Pancreas (tissue), 10 donors: ENCODE measurements around the gene AOC1. TPM values are rescaled to one million over a fixed set of nuclear protein-coding genes. Genes with fewer than 3 reads are reported as not detected.

Experiments used
- ATAC-seq, 4 donors: fragments of 200-7000 bp; cut with Tn5 transposase; one replicate each; pipeline versions ENCODE4 v1.8.0 to v1.9.1; 2020; ENCODE audit warnings: mild to moderate bottlenecking in 4 of 4, moderate library complexity in 4 of 4
- DNase-seq, 6 donors: peaks; one replicate each; pipeline ENCODE4 v3.0.0-alpha.2; 2020
- FAIRE-seq: peaks from 2 replicates; lab custom pipeline; 2012; peaks lifted over from hg19 to GRCh38; lab: Jason Lieb, UNC
- H3K27ac ChIP-seq, 4 donors: fragments of 200-600 bp; sonication (generic); 1 replicate in 3 of 4; 2 replicates in 1 of 4; pipeline versions ENCODE4 v1.5.0 to v1.8.0; 2020
- H3K27me3 ChIP-seq, 4 donors: fragments of 200-600 bp; one replicate each; pipeline ENCODE4 v1.8.0; 2021
- H3K36me3 ChIP-seq, 3 donors: fragments of 200-600 bp; sonication (generic) in 1 of 3; one replicate each; pipeline versions ENCODE4 v1.5.0 to v1.8.0; 2020 to 2021
- H3K4me1 ChIP-seq, 3 donors: fragments of 200-600 bp; one replicate each; pipeline ENCODE4 v1.8.0; 2021
- H3K4me3 ChIP-seq, 4 donors: fragments of 200-600 bp; sonication (generic) in 2 of 4; one replicate each; pipeline versions ENCODE4 v1.5.0 to v1.8.0; 2020 to 2021
- H3K9me3 ChIP-seq, 4 donors: fragments of 200-600 bp; one replicate each; pipeline ENCODE4 v1.8.0; 2021
- WGBS, 2 donors: extraction: QIAGEN DNeasy Blood & Tissue Kit; methylation state at CpG; one replicate each; pipeline ENCODE4 v1.1.7; 2013; 5-methylcytosine and 5-hydroxymethylcytosine counted together
- intact Hi-C, 3 donors: fragments of 100-400 bp; cut with DNase I; formaldehyde crosslinking; loops; one replicate each; pipeline versions ENCODE4 v1.11.1 to v1.14.2; 2022
- polyA plus RNA-seq, 2 donors: library from polyadenylated mRNA; stranded (reverse); fragments of 200-250 nt; gene quantifications; one replicate each; pipeline ENCODE4 v1.2.3, GENCODE V29; 2013
- total RNA-seq, 6 donors: library from RNA; stranded (reverse); fragmentation: NEBNext Ultra II Directional in 4 of 6; extraction: Animal tissue kit (Norgen Biotek cat#: 25700) in 4 of 6; gene quantifications; one replicate each; pipeline versions ENCODE4 v1.2.1 to v1.2.4, GENCODE V29; 2021 to 2023
- TF ChIP-seq, protein P1 (sequence below), 4 donors: fragments of 200-600 bp; sonication (generic) in 3 of 4; IDR thresholded peaks; one replicate each; pipeline versions ENCODE4 v1.5.0 to v1.8.0; 2021; ENCODE audit warnings: antibody characterized with exemption in 4 of 4
- donor health status: healthy with polysubstance abuse.
- donor health status: DM: no; HTN: no; CAD: no; lungs with moderate emphysema.
- donor health status: DM: no; HTN: no; CAD: no.
- donor health status: control.
- donor health status: control.
- donor health status: Bipolar disorder and iron deficiency.
- donor health status: DM: yes; HTN: yes; CAD: no.
- donor health status: DM: no; HTN: no; CAD: no.
- donor health status: DM: no; HTN: no; CAD: no.
- donor health status: DM: yes; HTN: yes; CAD: no.

AOC1 gene
- total and polyA plus RNA-seq, 8 donors = 0.12 to 7.1 (median 0.43) TPM

DNA sequence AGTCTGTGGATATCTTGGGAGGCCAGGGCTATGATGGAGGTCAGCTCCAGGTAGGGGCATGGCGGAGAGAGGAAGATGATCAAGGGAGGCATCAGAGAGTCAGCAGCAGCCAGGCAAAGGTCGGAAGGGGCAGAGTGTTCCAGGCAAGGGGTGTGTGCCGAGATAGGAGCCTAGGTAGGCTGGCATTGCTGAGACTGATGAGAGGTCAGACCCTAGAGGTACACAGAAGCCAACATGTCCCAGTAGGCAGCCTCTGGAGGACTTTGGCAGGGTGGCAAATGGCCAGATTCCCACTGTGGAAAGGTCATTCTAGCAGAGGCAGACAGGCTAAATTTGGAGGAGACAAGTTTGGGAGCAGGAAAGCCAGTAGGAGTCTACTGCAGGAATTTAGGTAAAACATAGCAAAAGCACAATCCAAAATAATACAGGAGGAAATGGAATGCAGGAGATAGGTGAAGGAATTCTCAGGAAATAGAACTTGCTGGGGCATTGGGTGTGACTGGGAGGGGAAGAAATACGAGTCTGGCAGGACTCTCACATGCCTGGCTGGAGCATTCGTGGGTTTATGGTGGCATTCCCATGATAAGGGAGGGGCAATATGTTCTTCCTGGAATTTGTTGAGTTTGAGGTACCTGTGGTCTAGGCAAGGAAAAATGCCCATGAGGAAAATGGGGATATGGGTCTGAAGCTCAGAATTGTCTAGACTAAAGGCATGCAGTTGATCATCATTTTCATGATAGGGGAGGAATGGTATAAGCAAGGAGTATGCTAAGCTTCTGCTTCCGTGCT lies 26.1 kb upstream of the AOC1 start:
- intact Hi-C loops = no loop called here
- Histone ChIP-seq H3K4me1 (no peaks in the 10 kb centered on the region), H3K9me3 (no peaks in the 10 kb centered on the region), H3K27me3 (no peaks in the 10 kb centered on the region), H3K36me3 (no peaks in the 10 kb centered on the region), H3K27ac (no peak overlapping the region), H3K4me3 (no peak overlapping the region)
- TF ChIP-seq, protein P1, sequence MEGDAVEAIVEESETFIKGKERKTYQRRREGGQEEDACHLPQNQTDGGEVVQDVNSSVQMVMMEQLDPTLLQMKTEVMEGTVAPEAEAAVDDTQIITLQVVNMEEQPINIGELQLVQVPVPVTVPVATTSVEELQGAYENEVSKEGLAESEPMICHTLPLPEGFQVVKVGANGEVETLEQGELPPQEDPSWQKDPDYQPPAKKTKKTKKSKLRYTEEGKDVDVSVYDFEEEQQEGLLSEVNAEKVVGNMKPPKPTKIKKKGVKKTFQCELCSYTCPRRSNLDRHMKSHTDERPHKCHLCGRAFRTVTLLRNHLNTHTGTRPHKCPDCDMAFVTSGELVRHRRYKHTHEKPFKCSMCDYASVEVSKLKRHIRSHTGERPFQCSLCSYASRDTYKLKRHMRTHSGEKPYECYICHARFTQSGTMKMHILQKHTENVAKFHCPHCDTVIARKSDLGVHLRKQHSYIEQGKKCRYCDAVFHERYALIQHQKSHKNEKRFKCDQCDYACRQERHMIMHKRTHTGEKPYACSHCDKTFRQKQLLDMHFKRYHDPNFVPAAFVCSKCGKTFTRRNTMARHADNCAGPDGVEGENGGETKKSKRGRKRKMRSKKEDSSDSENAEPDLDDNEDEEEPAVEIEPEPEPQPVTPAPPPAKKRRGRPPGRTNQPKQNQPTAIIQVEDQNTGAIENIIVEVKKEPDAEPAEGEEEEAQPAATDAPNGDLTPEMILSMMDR (IDR thresholded peaks at IDR 0.05) = no peak
- no peak for DNase-seq
- 54 to 59% methylated on average over 6 of the region's 6 CpGs for WGBS, 2 donors
- ATAC-seq = peak in 1 of 4 donors; percentile 19
- no peak for FAIRE-seq

DNA sequence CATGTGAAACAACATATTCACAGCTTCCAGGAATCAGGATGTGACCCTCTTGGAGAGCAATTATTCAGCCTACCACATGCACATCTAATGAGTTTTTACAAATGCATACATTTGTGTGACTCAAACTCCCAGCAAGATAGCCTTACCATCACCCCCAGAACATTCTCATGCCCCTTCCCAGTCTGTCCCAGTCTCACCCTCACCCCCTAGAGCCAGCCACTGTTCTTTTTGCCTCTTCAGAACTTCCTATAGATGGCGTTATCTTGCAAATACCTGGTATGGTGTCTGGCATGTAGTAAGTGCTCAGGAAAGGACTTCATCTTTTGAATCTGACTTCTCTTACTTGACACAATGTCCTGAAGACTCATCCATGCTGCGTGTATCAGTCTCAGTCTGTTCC lies 23.9 kb upstream of the AOC1 start:
- ATAC-seq = no peak
- H3K4me1 ChIP-seq = no peaks in the 10 kb centered on the region
- H3K36me3 ChIP-seq = no peaks in the 10 kb centered on the region
- H3K9me3 ChIP-seq = no peaks in the 10 kb centered on the region
- no peaks in the 10 kb centered on the region for H3K27me3 ChIP-seq
- H3K4me3 ChIP-seq = no peak overlapping the region
- DNase-seq = no peak
- H3K27ac ChIP-seq = no peak overlapping the region
- WGBS, 2 donors = 61 to 75% methylated on average over 2 of the region's 2 CpGs
- TF ChIP-seq, protein P1 (IDR thresholded peaks at IDR 0.05) = no peak
- intact Hi-C loops = no loop called here
- no peak for FAIRE-seq

DNA sequence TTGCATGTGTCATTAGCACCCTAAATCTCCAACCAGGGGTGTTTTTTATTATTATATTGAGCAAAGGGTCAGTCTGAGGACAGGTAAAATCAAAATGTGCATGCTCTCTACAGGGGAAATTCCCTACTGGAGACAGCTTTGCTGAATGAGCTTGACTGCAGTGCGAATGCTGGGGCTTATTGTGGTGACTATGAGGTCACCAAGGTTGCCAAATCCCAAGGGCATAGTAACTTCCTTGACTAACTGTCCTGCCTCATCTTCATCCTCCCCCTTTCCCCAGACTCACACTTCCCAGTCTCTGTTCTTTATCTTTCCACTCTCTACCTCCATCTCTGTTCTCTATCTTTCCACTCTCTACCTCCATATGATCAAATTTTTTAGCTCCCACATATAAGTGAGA lies 22.9 kb upstream of the AOC1 start:
- no peaks in the 10 kb centered on the region for H3K9me3 ChIP-seq
- peaks cover 0 to 3% (median 0%) of the 10 kb centered on the region in 4 donors for H3K27me3 ChIP-seq
- WGBS, 2 donors = 65 to 78% methylated on average over 1 of the region's 1 CpG
- H3K27ac ChIP-seq = no peak overlapping the region
- ATAC-seq (no peak), DNase-seq (no peak), FAIRE-seq (no peak)
- H3K4me1 ChIP-seq = no peaks in the 10 kb centered on the region
- TF ChIP-seq, protein P1 (IDR thresholded peaks at IDR 0.05) = no peak
- intact Hi-C loops = no loop called here
- no peaks in the 10 kb centered on the region for H3K36me3 ChIP-seq
- H3K4me3 ChIP-seq = no peak overlapping the region

DNA sequence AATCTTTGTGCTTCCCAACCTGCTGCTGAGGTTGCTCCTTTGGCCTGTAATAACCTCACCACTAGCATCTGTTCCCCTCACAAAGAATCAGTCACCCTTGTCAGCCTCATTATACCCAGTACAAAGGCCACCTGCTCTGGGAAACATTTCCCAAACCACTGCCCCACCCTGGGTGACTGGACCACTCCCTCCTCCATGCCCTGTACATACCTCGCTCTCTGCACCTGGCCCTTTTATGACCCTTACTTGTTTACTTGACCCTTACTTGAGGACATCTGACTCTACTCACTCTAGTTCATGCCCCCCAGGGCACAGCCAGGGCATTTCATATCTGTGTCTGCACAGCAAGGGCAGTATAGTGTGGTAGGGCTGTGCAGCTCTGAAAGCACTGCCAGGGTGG lies 21.4 kb upstream of the AOC1 start:
- ATAC-seq (no peak), DNase-seq (no peak), FAIRE-seq (no peak)
- TF ChIP-seq, protein P1 (IDR thresholded peaks at IDR 0.05) = no peak
- no peak overlapping the region for H3K27ac ChIP-seq
- H3K9me3 ChIP-seq = no peaks in the 10 kb centered on the region
- 37 to 84% methylated on average over 1 of the region's 1 CpG for WGBS, 2 donors
- H3K36me3 ChIP-seq = no peaks in the 10 kb centered on the region
- no peak overlapping the region for H3K4me3 ChIP-seq
- peaks cover 0 to 3% (median 0%) of the 10 kb centered on the region in 4 donors for H3K27me3 ChIP-seq
- no peaks in the 10 kb centered on the region for H3K4me1 ChIP-seq
- intact Hi-C loops = no loop called here

DNA sequence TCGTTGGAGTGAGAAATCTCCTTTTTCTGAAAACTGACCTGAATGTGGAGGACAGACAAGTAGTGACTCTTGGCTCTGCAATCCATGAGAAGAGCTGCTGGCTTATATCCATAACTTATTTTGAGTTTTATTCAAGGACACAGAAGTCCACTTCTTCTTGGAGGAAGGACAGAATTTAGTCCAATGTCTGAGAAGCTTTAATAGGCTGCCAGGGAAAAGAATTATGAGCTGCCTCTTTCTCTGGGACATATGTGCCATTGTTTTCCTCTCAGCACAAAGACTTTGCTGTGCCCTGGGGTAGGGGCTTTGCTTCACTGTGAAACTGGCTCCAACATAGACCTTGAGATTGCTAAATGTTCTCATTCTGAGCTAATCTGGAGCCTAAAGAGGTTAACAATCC lies 20.5 kb upstream of the AOC1 start:
- TF ChIP-seq, protein P1 (IDR thresholded peaks at IDR 0.05) = no peak
- DNase-seq = no peak
- ATAC-seq = no peak
- Histone ChIP-seq H3K4me3 (no peak overlapping the region), H3K4me1 (no peaks in the 10 kb centered on the region), H3K27ac (no peak overlapping the region), H3K9me3 (no peaks in the 10 kb centered on the region), H3K27me3 (peaks cover 0 to 3% (median 0%) of the 10 kb centered on the region in 4 donors), H3K36me3 (no peaks in the 10 kb centered on the region)
- 59 to 65% methylated on average over 1 of the region's 1 CpG for WGBS, 2 donors
- no peak for FAIRE-seq
- intact Hi-C loops = no loop called here
